LHCN-M2 (cell line): Measurements from ENCODE around the gene RNF11. TPM values are rescaled to one million over a fixed set of nuclear protein-coding genes. Genes with fewer than 3 reads are reported as not detected.
"Not testable (repeated sequence)": the region's sequence is repeated elsewhere in the genome, so short reads cannot be mapped to it uniquely, and the experiment has no call there.

Experiments
- DNase-seq: peaks from one replicate; pipeline ENCODE4 v3.0.0-alpha.2; 2012; ENCODE audit warnings: low read depth
- polyA plus RNA-seq: library from polyadenylated mRNA; unstranded; fragments of >200 nt; gene quantifications from one replicate; pipeline ENCODE4 v1.2.1, GENCODE V29; 2012; ENCODE audit warnings: missing spikeins
- total RNA-seq: library from RNA; depleted of rRNA; stranded (reverse); fragments of >200 nt; gene quantifications from 2 replicates; pipeline ENCODE4 v1.2.3, GENCODE V29; 2014; rRNA removed

Gene RNF11, protein sequence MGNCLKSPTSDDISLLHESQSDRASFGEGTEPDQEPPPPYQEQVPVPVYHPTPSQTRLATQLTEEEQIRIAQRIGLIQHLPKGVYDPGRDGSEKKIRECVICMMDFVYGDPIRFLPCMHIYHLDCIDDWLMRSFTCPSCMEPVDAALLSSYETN
- 99.9 and 111 TPM in 2 replicates for total RNA-seq
- polyA plus RNA-seq = 107 TPM

DNA sequence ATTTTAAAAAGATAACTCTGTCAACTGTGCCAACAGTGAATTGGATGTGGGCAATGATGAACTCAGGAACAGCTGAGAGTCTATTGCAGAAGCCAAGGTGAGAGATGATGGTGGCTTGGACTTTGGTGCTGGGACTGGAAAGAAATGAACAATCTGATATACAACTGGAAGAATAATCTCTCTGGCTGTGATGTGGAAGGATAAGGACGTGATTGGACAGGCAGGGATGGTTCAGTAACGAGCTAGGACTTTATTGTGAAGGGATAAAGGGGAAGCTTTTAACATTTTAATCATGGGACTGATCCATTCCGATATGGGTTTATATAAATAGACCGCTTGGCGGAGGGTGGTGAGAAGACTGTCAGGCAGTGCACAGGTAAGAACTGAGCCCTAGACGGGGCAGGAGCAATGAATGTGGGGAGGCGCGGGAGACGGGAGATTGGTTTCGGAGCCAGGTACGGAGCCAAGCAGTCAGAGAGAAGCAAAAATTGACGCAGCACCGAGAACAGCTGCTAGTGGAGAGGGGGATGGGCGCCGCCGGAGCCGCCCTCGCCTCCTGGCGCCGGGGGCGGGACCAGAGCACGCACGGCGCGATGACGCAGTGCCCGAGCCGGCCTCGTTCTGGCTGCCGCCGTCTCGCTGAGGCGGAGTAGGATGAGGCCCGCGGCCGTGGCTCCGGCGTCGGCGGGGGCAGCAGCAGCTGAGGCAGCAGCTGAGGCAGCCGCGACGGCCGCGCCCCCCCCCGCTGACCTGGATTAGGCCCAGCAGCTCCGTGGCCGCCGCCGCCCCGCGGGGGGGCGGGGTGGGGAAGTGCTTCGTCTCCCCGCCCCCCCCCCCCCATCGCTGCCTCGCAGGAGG lies at the start of gene RNF11:
Gene RNF11 (plus strand): TSS at position 601 of the 858 bp plus-strand sequence. CDS start 484 bp downstream, outside the sequence.
- peak; percentile 90 for DNase-seq

DNA sequence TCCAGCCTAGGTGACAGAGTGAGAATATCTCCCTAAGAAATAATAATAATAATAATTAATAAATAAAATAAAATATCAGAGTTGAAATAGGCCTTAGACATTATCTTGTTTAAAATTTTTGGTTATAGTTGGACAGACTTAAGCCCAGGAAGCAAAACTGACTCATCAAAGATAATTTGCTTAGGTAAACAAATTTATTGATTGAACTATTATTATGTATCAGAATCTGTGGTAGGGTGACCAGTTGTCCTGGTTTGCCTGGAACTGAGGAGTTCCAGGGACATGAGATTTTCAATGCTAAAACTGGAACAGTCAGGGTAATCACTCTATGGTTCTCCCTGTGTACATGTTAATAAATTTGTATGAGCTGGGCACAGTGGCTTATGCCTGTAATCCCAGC lies 47.8 kb upstream of the RNF11 start:
- no peak for DNase-seq

DNA sequence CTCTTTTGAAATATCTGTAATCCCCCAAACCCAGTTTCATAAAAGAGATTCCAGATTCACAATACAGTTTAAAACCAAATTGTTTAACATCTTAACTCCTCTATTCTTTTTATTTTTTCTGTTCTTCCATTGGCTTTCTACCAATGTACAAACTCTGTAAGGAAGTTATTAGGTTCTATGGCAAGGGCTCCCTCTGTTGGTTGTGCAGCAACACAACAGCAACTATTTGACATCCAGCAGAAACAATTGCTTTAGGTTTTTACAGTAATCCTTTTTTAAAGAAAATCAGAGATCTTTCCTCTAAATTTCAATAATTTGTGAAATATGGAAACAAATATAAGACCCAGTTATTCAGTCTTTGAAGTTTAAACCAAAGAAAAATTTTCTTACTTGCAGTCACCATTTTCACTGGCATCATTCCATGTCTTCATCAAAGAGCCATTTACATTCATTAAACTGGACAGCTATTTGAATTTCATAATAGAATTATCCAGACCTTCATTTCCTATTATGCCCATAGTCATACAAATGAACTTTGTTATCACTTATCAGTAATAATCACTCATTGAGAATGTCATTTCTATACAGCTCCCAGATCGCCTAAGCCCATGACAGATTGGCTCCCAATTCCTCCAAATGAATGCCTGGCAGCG lies 46.5 kb upstream of the RNF11 start:
- peak; percentile 61 for DNase-seq

DNA sequence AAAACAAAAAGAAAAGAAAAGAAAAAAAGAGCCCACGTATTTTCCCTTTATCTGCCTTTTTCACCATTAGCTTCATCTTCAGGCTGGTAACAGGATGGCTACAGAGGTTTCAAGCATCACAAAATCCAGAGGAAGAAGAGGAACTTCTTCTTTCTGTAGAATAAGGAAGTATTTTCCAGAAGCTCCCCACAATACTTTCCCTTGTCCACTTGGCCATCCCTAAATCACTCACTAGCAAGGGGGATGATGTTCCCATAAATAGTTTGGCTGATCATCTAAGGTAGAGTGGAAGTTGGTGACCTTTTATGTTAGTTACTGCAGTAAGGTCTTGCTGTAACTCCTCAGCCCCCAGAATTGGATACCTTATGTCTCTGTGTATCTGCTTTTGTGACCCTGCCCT lies 45.1 kb upstream of the RNF11 start:
- DNase-seq = no peak

DNA sequence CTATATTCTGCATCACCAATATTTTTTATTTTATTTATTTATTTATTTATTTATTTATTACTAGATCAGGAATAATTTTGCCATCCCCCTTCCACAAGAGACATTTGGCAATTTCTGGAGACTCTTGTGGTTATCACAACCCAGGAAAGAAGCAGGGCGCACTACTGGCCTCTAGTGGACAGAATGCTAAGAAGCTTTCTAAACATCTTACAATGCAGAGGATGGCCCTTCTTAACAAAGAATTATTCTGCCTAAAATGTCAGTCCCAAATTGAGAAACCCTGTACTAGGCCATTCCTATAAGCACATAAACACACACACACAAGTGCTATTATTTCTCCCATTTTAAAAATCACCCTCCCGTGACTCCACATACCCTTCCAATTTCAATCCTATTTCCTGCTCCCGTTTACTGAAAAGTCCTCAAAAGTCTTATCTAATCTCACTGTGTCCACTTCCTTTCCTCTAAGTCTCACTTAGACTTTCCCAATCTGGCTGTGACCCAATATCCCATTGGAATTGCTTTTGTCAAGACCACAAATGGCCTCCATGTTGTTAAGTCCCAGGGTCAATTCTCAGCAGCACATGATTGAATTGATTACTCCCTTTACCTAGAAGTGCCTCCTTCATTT lies 43.7 kb upstream of the RNF11 start:
- peak; percentile 80 for DNase-seq

DNA sequence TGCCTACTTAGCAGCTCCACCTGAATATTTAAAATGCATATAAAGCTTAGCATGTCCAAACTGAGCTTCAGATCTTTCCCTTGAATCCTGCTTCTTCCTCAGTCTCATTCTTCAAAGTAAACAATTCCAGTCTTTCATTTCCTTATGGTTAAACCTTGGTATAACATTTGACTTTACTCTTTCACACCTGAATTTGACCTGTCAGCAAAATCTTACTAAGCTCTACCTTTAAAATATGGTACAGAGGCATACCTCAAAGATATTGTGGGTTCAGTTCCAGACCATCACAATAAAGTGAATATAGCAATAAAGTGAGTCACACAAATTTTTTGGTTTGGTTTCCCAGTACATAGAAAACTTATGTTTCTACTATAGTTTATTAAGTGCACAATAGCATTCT lies 42.5 kb upstream of the RNF11 start:
- no peak for DNase-seq

DNA sequence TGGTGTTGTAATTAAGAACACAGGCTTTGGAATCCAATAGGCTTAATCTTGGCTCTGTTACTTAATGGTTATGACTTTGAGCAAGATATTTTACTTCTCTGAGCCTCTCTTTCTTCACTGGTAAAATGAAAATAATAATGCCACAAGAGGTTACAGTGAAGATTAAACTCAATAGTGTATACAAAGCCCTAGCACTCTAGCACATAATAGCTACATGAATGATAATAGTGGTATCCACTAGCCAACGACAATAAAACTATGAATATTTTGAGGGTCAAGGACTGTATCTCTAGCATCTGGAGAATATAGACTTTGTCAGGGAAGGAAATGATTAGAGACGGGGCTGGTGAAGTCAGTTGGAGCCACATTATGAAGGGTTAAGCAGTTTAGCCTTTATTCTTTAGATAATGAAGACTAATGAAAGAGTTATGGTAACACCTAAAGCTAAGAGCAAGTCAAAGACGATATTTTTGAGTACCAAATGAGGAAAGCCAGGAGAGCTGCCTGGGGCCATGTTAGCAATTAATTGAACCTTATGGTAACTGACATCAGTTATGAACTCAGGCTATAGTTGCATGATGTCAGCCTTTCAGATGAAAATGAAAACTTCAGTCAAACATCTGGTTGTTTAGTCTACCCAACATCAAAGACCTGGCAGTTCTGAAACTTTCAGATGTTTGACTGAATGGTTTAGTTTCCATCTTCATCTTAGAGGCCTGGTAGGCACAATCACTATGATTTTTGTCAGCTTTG lies 32.8 kb upstream of the RNF11 start:
- DNase-seq = no peak

DNA sequence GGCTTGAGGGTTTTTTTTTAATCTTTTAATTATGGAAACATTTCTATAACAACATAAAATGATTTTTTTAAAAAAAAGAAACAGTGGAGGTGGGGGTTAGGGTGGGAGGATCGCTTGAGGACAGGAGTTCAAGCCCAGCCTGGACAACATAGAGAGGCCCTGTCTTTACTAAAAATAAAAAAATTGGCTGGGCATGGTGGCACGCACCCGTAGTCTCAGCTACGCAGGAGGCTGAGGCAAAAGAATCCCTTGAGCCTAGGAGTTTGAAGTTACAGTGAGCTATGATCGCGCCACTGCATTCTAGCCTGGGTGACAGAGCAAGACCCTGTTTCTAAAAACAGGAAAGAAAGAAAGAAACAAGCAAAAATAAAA lies 32.2 kb upstream of the RNF11 start:
- DNase-seq = no peak

DNA sequence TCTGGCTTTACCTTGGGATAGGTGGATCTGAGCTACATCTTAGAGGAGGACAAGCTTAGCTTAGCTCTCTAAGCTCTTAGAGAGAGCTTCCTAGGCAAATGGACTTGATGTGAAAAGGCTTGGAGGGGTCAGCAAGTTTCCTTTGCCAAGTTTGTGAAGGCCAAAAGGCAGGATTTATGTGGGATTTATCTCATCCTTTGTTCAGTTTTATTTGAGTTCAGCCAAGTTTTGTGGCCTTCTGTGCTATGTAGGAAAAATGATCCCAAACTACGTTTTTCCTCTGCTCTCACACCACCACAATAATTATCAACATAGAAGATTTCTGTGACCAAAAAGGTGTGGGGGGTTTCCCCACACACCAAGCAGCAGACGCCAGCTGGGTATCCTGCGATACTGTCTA lies 26.0 kb upstream of the RNF11 start:
- no peak for DNase-seq

DNA sequence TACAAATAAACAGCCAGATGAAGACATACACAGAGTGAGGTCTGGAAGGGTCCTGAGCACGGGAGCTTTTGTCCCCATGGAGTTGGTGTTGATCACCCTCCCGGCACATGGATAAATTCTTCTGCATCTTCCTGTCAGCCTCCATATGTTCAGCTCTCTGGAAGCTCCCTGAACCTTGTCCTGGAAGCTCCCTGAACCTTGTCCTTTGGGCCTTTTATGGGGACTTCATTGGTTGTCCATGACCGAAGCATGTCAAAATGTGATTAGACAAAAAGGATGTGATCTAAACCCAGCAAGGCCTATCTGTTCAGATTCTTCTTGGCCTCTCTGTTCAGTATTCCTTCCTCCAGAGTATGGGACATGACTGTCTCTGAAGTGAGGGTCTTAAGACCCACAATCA lies 25.4 kb upstream of the RNF11 start:
- no peak for DNase-seq

DNA sequence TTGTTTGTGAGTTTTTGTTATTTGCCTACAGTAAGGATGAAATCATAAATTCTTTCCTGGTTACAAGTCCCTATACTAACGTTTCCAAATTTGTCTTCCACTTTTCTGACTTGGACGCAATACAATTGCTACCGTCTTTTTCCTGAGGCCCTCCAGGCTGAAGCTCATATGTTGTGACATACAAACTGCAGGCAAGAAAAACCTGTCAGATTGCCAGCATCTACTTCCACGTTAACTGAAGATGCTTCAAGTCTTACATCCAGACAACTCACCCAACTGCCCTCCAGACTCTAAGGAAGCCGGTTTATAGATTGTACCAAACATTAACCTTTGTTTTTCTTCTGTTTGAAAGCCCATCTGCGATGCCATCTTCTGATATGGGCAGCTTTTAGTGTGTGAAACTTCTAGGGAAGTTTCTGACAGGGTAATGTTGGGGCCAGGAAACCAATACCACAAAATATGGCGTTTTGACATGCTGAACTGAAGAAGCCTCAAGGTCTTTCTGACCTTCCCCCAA lies 21.4 kb upstream of the RNF11 start:
- no peak for DNase-seq

DNA sequence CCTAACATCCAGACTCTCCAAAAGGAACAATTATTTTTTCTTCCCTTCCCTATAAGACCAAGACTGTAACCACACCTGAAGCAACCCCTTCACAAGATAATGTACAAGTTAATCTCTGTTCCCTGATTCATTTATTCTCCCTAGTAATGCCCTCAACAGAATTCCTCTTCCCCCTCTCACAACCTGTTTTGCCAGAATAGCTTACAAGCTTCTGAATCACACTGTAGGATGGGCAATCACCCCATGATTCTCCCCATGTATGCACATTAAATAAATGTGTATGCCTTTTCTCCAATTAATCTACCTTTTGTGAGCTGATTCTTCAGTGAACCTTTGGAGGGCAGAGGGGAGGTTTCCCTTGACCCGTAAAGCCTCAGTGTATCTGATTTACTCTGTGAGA lies 20.9 kb upstream of the RNF11 start:
- no peak for DNase-seq

DNA sequence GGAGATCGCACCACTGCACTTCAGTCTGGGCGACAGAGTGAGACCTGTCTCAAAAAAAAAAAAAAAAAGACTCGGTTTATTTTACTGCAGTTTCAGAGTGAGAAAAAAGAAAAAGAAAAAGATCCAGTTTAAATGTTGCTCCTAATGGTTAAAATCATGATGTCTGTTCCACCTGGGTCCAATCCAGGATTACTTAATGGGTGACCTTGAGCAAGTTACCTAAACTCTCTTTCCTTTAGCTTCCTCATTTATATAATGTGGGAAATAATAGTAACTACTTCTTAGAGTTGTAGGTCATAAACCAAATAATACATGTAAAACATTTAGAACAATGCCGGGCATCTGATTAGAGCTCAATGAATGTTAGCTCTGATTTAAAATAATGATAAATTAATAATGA lies 19.4 kb upstream of the RNF11 start:
- no peak for DNase-seq

DNA sequence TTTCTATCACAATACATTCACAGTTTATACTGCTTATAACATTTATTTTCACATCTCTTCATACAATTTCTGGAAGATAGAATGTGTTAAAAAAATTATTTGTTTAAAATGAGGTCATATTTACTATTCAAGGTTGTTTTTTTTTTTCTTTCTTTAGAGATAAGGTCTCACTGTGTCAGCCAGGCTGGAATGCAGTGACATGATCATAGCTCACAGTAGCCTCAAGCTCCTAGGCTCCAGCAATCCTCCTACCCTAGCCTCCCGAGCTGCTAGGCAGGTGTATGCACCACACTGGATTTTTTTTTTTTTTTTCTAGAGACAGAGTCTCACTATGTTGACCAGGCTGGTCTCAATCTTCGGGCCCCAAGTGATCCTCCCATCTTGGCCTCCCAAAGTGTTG lies 19.0 kb upstream of the RNF11 start:
- DNase-seq = no peak

DNA sequence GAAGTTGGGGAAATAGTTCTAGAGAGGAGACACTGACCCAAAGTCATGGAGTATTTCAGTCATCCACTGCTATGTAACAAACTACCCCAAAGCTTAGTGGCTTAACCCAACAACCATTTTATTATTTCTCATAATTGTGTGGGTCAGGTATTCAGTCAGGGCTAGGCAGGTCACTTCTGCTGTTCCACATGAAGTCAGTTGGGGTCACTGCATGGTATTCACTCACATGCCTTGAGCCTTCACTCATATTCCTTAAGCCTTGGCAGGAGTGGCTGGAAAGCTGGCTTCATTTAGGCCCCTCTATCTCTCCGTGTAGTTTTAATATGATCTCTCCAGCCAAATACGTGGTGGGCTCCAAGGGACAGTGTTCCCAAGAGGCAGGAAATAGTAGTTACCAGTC lies 17.5 kb upstream of the RNF11 start:
- DNase-seq = no peak

DNA sequence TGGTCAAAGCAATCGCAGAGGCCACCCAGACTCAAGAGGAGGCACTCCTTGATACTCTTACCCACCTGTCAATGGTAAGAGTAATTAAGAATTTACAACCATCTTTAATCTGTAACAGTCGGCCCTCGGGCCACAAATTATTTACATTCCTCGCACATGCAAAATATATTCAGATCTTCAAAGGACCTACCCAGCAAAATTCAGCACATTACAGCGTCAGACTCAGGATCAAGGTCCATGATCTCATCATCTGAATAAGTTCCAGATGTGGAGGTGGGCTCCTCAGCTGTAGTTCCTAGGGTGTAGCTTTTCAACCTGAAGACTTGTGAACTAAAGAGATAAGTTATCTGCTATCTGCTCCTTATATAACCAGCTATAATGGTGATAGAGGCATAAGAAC lies 17.1 kb upstream of the RNF11 start:
- DNase-seq = no peak

DNA sequence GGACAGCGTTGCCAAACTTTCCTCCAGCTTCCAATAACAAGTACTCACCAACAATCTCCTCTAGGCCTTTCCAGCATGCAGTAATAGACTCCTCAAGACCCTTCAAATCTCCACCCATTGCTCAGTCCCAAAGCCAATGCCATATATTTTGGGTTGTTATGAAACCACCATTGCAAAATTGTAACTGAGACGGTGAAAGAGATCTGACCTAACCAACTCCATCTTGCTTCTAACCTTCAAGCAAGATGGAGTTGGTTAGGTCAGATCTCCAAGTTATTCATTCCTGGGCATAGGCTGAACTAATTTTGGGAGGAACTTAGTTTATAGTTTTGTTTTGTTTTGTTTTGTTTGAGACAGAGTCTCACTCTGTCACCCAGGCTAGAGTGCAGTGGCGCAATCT lies 14.5 kb upstream of the RNF11 start:
- not testable (repeated sequence) for DNase-seq

DNA sequence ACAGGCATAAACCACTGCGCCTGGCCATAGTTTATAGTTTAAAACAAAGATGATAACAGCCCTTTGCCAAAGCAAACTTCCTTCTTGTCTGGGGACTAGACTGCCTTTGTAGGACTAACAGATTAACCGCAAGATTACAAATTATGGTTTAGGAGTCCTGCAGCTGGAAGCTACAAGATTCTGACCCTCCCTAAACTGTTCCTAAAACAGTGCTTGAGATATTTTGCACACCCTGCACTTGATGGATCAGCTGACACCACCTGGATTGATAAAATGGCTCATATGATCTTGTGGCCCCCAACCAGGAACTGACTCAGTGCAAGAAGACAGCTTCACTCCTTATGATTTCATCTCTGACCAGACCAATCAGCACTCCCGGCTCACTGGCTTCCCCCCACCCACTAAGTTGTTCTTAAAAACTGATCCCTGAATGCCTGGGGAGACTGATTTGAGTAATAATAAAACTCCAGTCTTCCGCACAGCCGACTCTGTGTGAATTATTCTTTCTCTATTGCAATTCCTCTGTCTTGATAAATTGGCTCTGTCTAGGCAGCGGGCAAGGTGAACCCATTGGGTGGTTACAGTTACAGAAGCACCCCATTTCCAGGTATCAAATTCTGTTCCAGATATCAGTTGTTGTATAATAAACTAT lies 13.8 kb upstream of the RNF11 start:
- DNase-seq = no peak

DNA sequence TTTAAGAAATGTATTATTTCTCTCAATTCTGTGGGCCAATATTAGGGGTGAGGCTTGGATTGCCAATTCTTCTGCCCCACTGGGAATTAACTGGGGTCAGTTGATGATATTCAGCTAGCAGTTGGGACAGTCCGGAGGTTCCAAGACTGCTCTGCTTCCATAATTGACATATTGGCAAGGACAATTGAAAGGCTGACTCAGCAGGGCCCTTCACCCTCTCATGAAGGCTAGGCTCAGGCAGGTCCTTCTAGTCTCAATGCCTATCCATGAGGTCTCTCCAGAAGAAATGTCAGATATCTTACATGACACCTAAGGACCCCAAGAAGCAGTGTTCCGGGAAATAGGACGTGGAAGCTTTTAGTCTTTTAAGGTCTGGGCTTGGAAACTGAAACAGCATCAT lies 13.3 kb upstream of the RNF11 start:
- DNase-seq = no peak

DNA sequence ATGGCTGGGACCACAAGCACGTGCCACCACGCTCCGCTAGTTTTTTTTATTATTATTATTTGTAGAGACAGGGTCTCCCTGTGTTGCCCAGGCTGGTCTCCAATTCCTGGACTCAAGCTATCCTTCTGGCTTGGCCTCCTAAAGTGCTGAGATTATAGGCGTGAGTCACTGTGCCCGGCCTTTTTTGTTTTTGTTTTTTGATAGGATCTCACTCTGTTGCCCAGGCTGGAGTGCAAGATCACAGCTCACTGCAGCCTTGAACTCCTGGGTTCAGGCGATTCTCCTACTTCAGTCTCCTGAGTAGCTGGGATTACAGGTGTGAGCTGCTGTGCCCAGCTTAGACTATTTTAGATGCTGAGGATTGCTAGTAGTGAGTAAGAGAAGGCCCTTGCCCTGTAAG lies 11.8 kb upstream of the RNF11 start:
- DNase-seq = no peak
